ENCODE data around the gene NEGR1. TPM values are rescaled to one million over a fixed set of nuclear protein-coding genes. Genes with fewer than 3 reads are reported as not detected.
A peak's percentile ranks its signal among the peaks of the same experiment; 100 is the strongest.

The NEGR1 gene
- total and polyA plus RNA-seq, 2 experiments from 2014 or later = 0.57 to 0.94 TPM

- Histone ChIP-seq H3K27me3 (ENCODE audit: insufficient read depth) (no peaks in the 10 kb centered on the region), H3K4me2 (no peak overlapping the region), H3K4me1 (ENCODE audit: insufficient read depth) (no peaks in the 10 kb centered on the region), H4K20me1 (replicated peaks; ENCODE audit: insufficient read depth) (no peaks in the 10 kb centered on the region), H3K4me3 (no peak overlapping the region), H3K9me2 (ENCODE audit: insufficient read depth) (no peaks in the 10 kb centered on the region), H3K79me2 (replicated peaks; ENCODE audit: insufficient read depth) (no peaks in the 10 kb centered on the region), H3F3A (replicated peaks; ENCODE audit: low read depth) (no peaks in the 10 kb centered on the region), H2AFZ (0 out of 2 replicates have a peak overlapping the region, but pooled peaks have one; percentile 33), H3K36me3 (ENCODE audit: insufficient read depth) (no peaks in the 10 kb centered on the region), H3K27ac (ENCODE audit: low read depth) (no peak overlapping the region)
- Mint-ChIP-seq H3K9me3 (no peaks in the 10 kb centered on the region), H3K4me3 (no peak overlapping the region), H3K36me3 (ENCODE audit: low read depth) (no peaks in the 10 kb centered on the region), H3K27ac (no peak overlapping the region), H3K4me1 (no peaks in the 10 kb centered on the region), H3K27me3 (ENCODE audit: insufficient read depth, low read depth, poor library complexity) (peaks cover 2% of the 10 kb centered on the region)
- no peak for DNase-seq (ENCODE audit: low spot score)
- no peak for TF ChIP-seq STAT1 (IDR thresholded peaks at IDR 0.05; ENCODE audit: unreplicated experiment)
- no peak for TF ChIP-seq EZH2 (IDR thresholded peaks at IDR 0.05; ENCODE audit: low read depth, unreplicated experiment)
- TF ChIP-seq EZH2phosphoT487 (IDR thresholded peaks at IDR 0.05; ENCODE audit: unreplicated experiment) = no peak
- no peak for TF ChIP-seq ZNF331 (CRISPR knock-in tag; IDR thresholded peaks at IDR 0.05; ENCODE audit: low read depth)
- TF ChIP-seq ZNF114 (CRISPR knock-in tag; IDR thresholded peaks at IDR 0.05) = no peak
- TF ChIP-seq NANOG (IDR thresholded peaks at IDR 0.05; ENCODE audit: borderline replicate concordance) = no peak
- no peak for ATAC-seq
Measured at GRCh38 chr1:71817028-71817427, 465.3 kb downstream of the NEGR1 start.

- Mint-ChIP-seq H3K27me3 (ENCODE audit: insufficient read depth, low read depth, poor library complexity) (peaks cover 3% of the 10 kb centered on the region), H3K4me1 (peaks cover 9% of the 10 kb centered on the region; the same call in 2 of the 3 replicates), H3K27ac (no peak overlapping the region; the same call in 1 of the 2 replicates), H3K9me3 (peaks cover 10% of the 10 kb centered on the region; the same call in 2 of the 3 replicates), H3K4me3 (no peak overlapping the region), H3K36me3 (ENCODE audit: low read depth) (peaks cover 12% of the 10 kb centered on the region)
- DNase-seq (ENCODE audit: low spot score) = no peak
- ATAC-seq = no peak
- Histone ChIP-seq H3K4me3 (no peak overlapping the region), H3K9me2 (ENCODE audit: insufficient read depth) (no peaks in the 10 kb centered on the region), H3K36me3 (ENCODE audit: insufficient read depth) (no peaks in the 10 kb centered on the region), H3K4me1 (ENCODE audit: insufficient read depth) (no peaks in the 10 kb centered on the region), H3K27me3 (ENCODE audit: insufficient read depth) (no peaks in the 10 kb centered on the region), H3K27ac (ENCODE audit: low read depth) (no peak overlapping the region), H2AFZ (no peak overlapping the region), H3K79me2 (replicated peaks; ENCODE audit: insufficient read depth) (no peaks in the 10 kb centered on the region), H3F3A (replicated peaks; ENCODE audit: low read depth) (no peaks in the 10 kb centered on the region), H4K20me1 (replicated peaks; ENCODE audit: insufficient read depth) (no peaks in the 10 kb centered on the region), H3K4me2 (no peak overlapping the region)
- TF ChIP-seq POLR2AphosphoS5 (IDR thresholded peaks at IDR 0.05; ENCODE audit: low read depth) = no peak
- TF ChIP-seq ZNF462 (CRISPR knock-in tag; IDR thresholded peaks at IDR 0.05) = no peak
- no peak for TF ChIP-seq NANOG (IDR thresholded peaks at IDR 0.05; ENCODE audit: borderline replicate concordance)
- no peak for TF ChIP-seq REST (IDR thresholded peaks at IDR 0.05; ENCODE audit: unreplicated experiment)
- no peak for TF ChIP-seq ZNF114 (CRISPR knock-in tag; IDR thresholded peaks at IDR 0.05)
- TF ChIP-seq CREB1 (CRISPR knock-in tag; IDR thresholded peaks at IDR 0.05; ENCODE audit: low read depth) = no peak
- TF ChIP-seq ZNF331 (CRISPR knock-in tag; IDR thresholded peaks at IDR 0.05; ENCODE audit: low read depth) = no peak
- TF ChIP-seq ETS1 (IDR thresholded peaks at IDR 0.05) = no peak
- no peak for TF ChIP-seq EZH2 (IDR thresholded peaks at IDR 0.05; ENCODE audit: low read depth, unreplicated experiment)
- no peak for TF ChIP-seq JUNB (IDR thresholded peaks at IDR 0.05; ENCODE audit: unreplicated experiment)
Measured at GRCh38 chr1:71809085-71809484, 473.3 kb downstream of the NEGR1 start.

Data from GM23338 (cell line).